ENCODE results near the gene CEP131.
"Not testable (repeated sequence)": the region's sequence is repeated elsewhere in the genome, so short reads cannot be mapped to it uniquely, and the experiment has no call there.

Gene CEP131

DNA sequence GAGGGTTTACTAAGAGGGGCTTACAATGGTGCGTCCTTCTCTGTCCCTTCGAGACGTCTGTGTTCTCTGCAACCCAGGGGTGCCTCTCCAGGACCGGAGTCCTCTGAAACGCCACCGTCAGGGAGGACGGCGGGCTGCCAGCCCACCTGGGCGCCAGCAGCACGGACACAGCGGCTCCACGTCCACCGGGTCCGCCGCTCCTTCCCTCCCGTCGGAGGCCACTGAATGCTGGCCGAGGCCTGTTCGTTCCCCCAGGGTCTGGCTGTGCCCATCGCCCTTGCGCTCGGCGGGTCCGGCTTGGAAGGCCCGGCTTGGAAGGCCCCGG lies 15.7 kb upstream of the CEP131 start:
- DNase-seq = peak in 1 of 3 experiments; percentile 47

DNA sequence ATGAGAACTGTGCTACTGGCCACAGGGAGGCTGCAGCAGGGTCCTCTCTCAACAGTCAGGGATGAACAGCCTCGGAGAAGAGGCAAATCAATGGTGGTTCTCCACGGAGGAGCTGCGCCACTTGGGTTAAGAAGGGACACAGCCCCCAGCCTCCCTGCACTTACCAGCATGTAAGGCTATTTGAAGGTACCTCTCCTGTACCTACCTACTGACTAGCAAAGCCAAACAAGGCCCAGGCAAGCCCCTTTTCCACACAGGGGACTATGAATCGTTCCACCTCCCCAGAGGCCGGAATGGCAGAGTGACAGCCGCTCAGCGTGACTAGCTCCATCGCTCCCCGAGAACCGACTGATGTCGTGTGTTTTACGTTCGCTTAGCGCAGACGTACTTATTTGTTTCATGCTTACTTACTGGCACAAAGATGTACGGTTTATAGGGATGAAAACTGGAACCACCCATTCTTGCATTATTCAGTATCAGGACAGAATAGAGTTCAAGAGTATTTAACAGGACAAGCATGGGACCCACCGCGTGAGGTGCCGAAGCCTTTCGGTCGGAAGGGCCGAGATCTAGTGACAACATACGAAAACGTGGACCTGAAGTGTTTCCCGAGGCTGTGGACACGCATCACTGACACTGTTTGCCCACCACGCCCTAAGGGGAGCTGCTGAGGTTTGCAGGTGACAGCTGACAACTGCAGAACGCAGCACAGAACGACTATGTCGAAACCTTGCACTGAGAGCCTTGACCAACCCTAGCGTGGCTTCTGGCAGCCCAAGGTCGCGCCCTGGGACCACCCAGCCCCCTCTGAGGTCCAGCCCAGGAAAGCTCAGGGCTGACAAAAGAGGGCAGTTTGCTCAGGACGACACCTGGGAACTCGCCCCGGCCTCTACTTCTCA lies 15.1 kb upstream of the CEP131 start:
- DNase-seq = peak in 2 of 3 experiments; percentile 37 to 79

DNA sequence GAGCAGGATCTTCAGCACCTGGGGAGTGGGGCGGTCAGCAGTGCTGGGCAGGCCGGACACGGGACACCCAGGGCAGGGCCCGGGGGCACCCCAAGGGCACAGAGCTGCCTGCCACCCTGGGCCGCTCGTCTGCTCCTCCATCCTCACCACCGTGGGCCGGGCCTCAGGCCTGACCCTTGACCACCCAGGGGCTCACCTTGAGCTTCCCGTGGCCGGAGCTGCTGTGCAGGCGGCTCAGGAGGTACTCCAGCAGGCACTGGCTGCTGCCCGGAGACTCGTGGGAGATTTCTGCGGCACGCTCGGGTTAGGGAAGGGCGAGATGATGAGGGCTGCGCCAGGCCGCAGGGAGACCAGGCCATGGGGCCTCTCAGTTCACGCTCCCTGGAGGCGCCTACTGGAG lies 14.0 kb upstream of the CEP131 start:
- no peak for DNase-seq

DNA sequence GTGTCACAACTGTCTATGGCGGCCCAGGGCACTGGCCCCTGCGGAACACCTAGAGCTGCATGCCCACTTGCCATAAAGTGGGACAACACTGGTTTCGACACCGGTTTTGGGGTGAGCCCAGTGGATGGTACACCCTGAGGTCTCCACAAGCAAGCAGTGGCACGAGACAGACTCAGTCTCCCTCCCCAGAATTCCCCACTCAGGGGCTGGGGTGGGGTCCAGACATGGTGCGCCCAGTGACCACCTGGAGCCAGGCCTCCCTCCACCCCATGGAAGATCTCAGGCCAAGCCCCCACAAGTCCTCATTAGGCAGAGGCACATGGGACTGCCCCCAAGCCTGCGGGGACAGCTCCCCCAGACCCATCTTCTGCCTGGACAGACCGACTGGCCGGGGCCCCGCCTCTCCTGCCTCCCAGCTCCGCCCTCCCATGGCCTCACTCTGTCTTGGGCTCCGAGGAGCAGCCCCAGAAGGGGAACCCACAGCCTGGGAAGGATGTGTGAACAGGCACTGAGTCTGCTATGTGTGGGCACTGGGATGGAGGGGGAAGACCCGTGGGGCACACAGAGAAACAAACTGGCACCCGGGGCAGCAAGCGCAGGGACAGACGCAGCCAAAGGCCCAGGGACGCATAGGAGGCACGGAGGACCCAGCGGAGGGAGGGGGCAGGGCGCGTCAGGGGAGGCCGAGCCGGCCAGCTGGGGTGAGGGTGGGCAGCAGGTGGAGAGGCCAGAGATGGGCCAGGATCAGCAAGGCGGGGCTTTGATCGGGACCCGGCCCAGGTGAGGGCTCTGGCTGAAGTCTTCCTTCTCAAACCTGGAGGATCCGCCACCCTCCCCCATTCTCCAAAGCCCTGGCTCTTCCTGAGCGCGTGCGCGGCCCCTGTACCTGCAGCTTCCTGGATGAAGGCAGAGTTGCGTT lies 13.3 kb upstream of the CEP131 start:
- DNase-seq = no peak

DNA sequence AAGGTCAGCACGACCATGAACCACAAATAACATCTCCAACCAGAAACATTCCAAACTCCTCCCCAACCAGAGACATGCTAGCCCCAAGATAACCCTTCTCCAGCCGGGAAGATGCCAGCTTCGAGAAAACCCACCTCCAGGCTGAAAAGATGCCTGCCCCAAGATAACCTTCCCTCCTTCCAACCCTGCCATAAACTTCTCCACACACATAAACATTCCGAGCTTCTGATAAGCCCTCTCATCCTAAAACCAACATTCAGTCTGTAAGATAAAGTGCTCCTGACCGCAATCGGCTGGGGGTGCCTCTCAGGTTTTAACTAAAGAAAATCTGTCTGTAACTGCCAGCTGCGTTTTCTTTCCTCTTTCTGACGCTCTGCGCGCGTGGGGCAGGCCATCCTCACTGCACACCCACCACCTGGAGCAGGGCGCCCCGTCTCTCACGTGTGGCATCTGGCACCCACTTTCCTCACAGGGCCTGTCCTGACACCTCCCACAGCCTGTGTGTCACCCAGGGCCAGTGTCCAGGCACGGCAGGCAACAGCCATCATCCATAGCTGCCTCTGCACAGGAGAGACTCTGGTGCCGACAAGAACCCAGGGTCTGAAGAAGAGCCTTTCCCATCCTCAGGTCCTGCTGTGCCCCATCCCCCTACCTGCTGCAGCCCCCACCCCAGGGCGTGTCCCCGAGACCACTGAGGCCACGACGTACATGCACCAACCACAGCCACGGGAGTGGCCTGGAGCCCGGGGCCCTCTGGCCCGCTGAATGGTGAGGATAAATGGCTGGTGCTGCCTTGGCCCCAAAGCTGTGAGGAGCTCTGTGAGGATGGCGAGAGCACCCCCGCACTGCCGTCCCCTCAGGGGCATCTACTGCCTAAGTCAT lies 12.4 kb upstream of the CEP131 start:
- no peak for DNase-seq

DNA sequence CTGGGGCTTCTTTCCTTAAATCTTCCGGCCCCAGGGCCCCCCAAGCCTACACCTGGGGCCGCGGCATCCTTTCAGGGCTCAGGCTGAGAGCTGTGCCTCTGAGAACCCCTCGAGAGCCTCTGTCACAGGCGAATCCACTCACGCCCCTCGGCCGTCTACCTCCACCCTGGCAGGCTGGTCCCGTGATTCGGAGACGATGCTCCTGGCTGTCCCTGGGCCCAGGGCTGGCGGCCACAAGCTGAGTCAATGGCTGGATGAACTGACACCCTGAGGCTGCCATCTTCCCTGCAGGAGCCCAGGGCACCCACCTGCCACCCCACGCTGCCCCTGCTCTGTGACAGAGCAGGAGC lies 11.7 kb upstream of the CEP131 start:
- DNase-seq = no peak

DNA sequence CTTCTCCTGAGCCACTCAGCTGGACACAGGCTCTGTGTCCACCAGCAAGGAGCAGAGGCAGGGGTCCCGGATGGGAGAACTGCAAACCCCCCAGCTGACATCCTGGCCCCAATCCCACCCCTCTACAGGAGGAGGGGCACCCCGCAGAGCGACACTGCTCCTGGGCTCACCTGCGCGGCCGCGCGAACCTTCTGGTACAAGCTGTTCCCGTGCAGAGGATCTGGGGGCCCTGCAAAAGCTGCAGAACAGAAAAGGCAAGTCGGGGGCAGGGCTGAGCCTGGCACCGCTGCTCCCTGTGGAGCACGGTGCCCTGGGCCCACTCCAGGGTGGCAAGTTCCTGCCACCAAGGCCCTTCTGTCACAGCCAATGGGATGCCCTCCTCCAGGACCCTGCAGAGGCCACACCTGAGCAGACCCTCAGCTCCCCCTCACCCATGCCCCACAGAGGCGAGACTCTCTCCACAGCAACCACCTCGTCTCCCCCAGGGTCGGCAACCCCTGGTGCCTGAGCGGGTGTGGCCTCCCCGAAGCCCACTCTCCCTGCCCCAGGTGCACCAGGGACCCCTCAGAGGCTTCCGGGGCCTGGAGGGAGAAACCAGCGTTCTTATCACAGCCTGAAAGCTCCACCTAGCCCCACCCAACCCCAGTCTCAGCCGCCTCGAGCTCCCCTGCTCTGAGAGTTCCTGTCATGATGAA lies 11.2 kb upstream of the CEP131 start:
- DNase-seq = no peak

DNA sequence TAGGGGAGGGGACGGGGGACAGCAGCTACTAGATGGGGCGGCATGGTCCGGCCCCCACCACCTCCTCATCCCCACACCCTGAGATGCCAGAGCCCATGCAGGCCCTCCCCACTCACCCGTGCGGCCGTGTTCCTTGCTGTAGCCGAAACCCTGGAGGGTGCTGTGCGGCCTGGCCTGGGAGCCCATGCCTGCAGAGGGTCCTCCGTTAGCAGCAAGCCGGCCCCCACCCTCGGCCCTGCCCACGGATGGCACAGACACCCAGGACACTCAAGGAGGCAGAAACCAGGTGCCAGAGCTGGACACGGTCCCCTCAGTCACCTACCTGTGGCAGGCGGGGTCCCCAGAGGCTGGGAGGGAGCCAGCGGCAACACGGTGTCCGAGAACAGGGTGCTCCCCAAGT lies 10.6 kb upstream of the CEP131 start:
- DNase-seq = no peak

DNA sequence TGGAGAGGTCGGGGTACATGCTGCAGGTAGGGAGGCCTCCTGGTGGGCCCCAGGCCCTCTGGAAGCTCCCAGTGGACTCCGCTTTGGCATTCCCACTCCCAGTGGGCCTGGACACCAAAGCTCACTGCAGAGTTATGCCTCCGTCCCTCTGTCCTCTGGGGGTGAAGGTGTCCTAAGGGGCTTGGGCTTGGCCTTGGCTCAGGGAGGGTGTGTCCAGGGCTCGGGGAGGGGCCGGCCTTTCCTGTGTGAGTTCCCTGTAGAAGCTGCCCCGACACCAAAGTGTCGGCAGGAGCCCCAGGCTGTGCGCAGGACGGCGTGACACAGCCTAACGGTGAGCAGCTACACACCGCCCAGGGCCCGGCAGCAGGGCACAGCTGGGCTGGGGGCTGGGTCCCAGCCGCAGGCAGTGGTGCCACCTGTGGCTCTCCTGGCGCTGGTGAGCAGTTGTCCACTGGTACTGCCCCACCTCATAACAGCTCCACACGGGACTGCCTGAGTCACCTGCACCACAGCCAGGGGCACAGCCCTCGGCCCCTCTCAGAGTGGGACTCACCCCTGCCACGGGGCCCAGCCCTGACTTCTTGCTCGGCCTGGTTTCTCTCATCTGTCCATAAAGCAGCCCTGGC lies 10.0 kb upstream of the CEP131 start:
- no peak for DNase-seq

DNA sequence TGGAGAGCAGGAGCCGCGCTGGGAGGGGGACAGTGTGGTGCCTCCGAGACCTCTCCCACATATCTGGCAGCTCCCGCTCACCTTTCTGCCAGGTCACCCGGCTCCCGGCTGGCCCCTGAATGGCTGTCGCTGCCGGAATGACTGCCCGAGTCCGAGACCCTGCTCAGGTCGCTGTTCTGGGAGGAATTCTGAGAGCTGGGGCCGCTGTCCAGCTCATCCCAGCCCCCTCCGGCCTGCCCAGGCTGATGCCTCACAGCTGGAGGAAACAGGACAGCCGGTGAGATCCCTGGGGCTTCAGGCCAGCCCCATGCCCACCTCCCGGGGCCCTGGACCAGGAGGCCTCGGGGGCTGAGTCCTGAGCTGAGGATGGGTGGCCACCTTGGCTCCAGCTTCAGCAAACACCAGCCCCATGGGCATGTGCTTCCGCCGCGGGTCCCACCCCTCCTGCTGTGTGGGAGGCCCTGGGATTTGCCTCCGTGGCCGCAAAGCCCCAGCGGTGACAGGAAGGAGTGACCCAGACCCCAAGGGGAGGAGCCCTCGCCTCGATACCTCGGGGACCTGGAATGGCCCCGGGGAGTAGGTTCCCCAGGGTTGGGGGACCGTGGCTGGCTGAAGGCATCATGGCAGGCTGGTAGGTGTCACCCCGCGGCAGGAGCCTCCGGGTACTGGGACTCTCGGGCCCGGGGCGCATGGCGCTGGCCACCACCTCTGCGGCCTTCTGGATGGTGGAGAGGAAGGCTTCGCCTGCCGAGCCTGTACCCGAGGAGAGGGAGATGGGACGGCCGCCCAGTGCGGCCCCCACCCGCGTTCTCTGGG lies 9.2 kb upstream of the CEP131 start:
- no peak for DNase-seq

DNA sequence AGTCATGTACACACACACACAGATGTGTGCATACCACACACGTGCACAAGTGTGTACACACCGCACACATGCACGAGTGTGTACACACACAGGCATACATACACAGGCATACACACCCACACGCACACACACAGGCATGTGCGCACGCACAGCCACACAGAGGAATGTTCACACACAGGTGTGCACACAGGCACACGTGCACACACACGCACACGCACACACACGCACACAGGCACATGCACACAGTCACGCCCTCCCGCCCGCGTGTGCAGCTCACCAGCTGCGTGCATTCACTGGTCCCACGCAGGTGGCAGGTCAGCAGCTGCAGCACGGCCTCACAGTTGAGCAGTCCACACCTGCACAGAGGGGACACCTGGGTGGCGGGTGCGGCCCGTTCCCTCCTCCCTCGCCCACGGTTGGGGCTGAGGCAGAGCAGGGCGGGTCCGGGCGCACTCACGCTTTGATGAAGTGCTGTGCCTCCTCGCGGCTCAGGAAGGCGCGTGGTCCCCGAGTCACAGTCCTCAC lies 8.4 kb upstream of the CEP131 start:
- no peak for DNase-seq

DNA sequence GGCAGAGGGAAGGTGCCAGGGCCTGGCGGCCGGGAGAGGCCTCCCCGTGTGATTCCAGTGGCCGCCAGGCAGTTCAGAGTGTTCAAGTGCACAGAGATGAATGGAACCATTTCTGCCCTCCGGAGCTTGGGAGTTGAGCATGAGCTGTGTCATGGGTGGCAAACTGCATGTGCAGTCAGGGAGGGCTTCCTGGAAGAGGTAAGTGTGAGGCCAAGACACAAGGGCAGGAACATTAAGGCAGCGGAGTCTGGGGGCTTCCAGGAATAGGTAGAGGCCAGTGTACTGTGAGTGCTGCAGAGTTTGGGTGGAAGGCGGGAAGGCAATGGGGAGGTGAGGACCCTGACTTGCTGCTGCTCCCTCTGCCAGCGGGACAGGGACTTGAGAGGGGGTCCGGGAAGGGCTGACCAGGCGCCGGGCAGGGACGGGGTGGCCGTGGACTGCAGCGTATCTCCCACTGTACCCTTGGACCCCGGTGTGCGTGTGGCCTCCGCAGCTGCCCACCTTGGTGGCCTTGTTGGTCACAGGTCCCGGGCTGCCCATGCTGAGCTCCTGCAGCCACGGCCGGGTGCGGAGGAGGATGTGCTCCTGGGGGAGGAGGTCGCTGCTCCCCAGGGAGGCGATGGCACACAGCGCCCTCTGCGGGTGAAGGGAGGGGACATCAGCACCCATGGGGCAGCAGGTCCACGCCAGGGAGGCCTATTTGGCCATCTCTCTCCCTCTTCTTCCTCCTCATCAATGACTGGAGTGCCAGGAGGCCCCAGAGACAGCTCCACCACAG lies 7.5 kb upstream of the CEP131 start:
- no peak for DNase-seq

DNA sequence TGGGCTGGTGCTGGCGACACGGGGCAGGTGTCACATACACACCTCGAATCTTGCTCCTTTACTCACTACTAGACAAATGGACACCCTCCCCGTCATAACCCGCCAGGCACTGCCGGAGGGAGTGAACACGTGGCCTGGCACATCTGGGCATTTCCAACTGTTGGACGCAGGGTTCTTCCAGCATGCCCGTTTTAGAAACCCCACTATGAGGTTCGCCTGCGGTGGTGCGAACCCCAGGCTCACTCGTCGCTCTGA lies 6.8 kb upstream of the CEP131 start:
- DNase-seq = no peak

DNA sequence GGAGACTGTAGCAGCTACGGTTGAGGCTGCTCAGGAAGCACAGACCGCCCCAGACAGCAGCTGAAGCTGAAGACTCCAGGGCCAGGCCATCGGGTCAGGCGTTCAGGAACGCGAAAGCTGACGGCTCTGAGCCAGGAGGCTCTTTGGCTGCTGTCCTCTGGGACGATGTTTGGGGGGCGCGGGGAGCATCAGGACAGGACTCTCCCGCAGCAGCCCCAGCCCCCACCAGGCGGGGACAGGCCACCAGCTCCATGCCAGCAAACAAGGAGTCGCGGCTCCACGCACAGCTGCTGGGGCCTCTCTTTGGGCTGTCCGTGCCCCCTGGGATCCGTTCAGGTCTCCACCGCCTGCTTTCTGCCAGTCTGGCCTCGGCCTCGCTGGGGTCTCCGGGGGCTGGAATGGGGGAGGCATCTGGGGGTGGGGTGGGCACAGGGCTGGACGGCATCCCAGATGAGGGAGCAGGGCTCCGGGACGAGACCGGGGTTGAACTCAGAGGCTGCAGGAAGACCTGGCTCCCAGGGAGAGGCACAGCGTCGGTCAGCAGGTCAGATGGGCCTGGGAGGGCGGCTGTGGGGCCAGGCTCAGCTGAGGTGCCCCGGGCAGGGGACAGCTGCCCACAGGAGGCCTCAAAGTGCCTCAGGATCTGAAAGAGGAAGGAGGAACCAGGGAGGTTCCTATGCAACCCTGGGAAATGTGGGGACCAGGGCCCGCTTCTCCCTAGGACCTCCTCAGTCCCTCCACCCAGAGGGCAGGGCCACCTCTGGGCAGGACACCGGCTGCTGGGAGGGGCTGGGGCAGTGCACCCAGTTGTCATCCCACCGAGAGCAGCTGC lies 6.3 kb upstream of the CEP131 start:
- no peak for DNase-seq

DNA sequence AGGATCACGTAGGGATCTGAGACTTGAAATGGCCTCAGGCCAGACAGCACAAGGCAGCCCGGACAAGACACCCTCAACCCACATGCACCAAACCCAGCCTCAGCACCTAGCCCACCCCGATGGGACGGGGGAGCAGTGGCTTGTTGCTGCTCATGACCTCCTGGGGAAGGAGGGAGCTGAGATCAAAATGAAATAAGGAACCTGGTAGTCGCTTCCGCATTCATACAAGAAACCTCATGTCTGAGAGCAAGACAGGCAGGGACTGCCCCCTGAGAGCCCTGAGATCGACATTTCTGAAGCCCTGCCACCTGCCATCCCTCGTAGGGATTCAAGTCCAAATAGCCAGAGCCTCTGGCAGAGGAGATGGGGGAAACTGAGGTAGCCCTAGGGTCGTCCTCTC lies 5.7 kb upstream of the CEP131 start:
- no peak for DNase-seq

DNA sequence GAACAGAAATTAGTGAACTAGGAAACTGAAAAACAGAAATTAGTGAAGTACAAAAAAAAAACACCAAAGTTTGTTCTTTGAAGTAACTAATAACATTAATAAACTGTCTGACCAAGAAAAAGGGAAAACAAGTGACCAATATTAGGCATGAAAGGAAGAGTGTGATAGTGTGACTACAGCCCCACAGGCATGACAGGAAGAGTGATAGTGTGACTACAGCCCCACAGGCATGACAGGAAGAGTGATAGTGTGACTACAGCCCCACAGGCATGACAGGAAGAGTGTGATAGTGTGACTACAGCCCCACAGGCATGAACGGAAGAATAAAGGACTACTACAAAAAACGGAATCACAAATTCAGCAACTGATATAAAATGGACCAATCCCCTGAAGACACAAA lies 4.9 kb upstream of the CEP131 start:
- not testable (repeated sequence) for DNase-seq

DNA sequence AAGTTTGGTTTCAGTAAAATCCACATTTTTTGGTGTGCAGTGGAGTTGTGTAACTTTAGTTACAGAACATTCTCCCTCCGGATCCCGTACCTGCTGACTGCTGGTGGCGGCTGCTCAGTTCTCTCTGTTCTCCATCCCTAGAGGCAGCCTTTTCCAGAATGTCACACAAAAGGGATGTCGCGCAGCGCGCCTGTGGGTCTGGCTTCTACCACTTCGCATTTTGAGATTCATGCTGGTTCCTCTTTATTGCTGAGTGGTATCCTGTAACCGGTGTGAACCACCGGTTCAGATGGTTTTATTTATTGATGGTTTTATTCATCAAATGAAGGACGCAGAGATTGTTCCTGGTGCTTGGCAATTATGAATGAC lies 981 bp upstream of the CEP131 start:
- DNase-seq = peak; percentile 45 to 86 (median 73)

DNA sequence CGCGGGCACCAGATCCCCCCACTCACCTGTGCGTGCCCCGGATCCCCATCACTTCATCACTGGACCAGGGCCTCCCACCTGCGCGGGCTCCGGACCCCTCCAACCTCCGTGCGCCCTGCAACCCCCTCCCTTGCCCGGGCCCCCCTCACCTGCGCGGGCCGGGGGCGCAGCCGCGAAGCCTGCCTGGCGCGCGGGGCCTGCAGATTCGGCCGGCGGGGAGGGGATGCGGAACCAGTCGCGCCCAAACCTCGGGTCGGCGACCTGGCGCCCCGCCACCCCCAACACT lies 202 bp downstream of the CEP131 start:
- no peak for DNase-seq

DNA sequence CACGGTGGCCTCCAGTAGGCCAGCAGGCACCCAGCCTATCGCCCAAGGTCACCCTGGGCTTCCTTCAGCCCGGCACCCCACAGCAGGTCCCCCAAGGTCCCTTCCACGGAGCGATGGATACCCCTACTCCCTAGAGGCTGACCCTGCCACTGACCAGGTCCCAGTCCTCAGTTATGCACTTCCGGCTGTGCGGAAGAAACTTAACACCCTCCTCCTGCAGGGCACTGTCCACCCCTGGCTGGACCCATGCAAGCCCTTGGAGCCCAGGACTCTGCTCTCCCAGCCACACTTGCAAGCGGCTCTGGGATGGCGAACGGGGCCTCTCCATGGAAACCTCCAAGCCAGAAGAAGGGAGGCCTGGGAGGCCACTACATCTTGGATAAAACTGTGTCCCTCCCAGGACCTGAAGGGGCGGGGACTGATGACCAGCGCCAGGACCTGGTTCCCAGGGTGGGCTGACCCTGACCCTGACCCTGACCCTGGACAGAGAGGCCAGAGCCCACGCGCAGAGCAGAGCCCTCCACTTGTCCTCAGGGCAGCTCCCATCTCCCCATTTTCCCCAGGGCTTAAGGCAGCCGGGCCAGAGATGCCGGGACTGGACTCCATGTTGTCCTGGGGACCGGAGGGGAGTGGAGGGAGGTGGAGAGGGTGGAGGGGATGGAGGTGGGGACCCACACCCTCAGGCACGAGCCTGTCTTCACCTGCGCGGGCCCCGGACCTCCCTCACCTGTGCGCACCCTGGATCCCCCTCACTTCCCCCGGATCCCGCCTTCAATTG lies 734 bp downstream of the CEP131 start:
- peak in 2 of 3 experiments; percentile 40 to 46 for DNase-seq
